ENCODE data around the gene MCAM.

GRCh38 chr11:119262668-119263351 is 54.1 kb downstream of the MCAM start:
- TF ChIP-seq CTCF (IDR thresholded peaks at IDR 0.05): no peak
- no peak for TF ChIP-seq POLR2A (IDR thresholded peaks at IDR 0.05)

Data from Peyer's patch (tissue), 4 donors.